ENCODE results near the gene SH2D2A.

GRCh38 chr1:156811168-156811567, 5.5 kb downstream of the SH2D2A start:
- TF ChIP-seq CTCF (IDR thresholded peaks at IDR 0.05) (no peak), POLR2AphosphoS5 (IDR thresholded peaks at IDR 0.05) (no peak)

All from stomach (tissue), 4 donors.